IMR-90 (cell line): Measurements from ENCODE around the gene TMEM215. TPM values are rescaled to one million over a fixed set of nuclear protein-coding genes. Genes with fewer than 3 reads are reported as not detected.

Experiments
- ATAC-seq: fragments of 200-7000 bp; cut with Tn5 transposase; 2 replicates; pipeline ENCODE4 v1.9.1; 2020; ENCODE audit warnings: low read depth, mild to moderate bottlenecking, moderate library complexity
- BruUV-seq: library from RNA; stranded (reverse); fragments of 400-500 nt; replicated peaks from 2 replicates; lab custom pipeline; 2021; lab: Mats Ljungman, UMichigan
- CTCF ChIA-PET: fragments of 300-600 bp; formaldehyde crosslinking; extraction: SDS; loops from one replicate; lab custom pipeline; 2021; ENCODE audit warnings: antibody characterized with exemption; lab: Yijun Ruan, JAX
- POLR2A ChIA-PET: fragments of 300-600 bp; sonication (Branson Sonifier 250); formaldehyde crosslinking; loops from one replicate; lab custom pipeline; 2022; ENCODE audit warnings: antibody characterized with exemption; ENCODE audit not compliant: unreplicated experiment; lab: Charles Lee
- DNase-seq: peaks from one replicate; pipeline ENCODE4 v3.0.0; 2013
- H2AFZ ChIP-seq: replicated peaks from 2 replicates; pipeline ENCODE3; 2013; ENCODE audit warnings: low read length, mild to moderate bottlenecking; ENCODE audit not compliant: poor library complexity
- H2AK5ac ChIP-seq: 2 replicates; pipeline ENCODE4 v1.6.1; 2013; ENCODE audit warnings: low read depth, low read length, inconsistent platforms
- H2AK9ac ChIP-seq: replicated peaks from 2 replicates; pipeline ENCODE3; 2013; ENCODE audit warnings: mild to moderate bottlenecking, low read depth, low read length, moderate library complexity; ENCODE audit not compliant: poor library complexity
- H2BK120ac ChIP-seq: 2 replicates; pipeline ENCODE4 v1.6.1; 2013; ENCODE audit warnings: low read depth, low read length, inconsistent platforms
- H2BK15ac ChIP-seq: 3 replicates; pipeline ENCODE4 v1.6.1; 2013; ENCODE audit warnings: low read depth, low read length, inconsistent platforms
- H2BK20ac ChIP-seq: 2 replicates; pipeline ENCODE4 v1.6.1; 2013; ENCODE audit warnings: low read depth, mild to moderate bottlenecking, inconsistent platforms, low read length, moderate library complexity
- H2BK5ac ChIP-seq: 2 replicates; pipeline ENCODE4 v1.6.1; 2013; ENCODE audit warnings: mild to moderate bottlenecking, low read depth, low read length, inconsistent platforms; ENCODE audit not compliant: poor library complexity, severe bottlenecking
- H3K14ac ChIP-seq: replicated peaks from 2 replicates; pipeline ENCODE4 v1.6.1; 2013; ENCODE audit warnings: low read depth, low read length, inconsistent platforms
- H3K18ac ChIP-seq: 2 replicates; pipeline ENCODE4 v1.6.1; 2013; ENCODE audit warnings: low read depth, low read length, control low read depth
- H3K23ac ChIP-seq: 2 replicates; pipeline ENCODE4 v1.6.1; 2013; ENCODE audit warnings: low read depth, low read length, inconsistent platforms
- H3K27ac ChIP-seq: 2 replicates; pipeline ENCODE4 v1.5.1; 2013; ENCODE audit warnings: mild to moderate bottlenecking, control low read depth, low read length; ENCODE audit not compliant: insufficient read depth
- H3K27me3 ChIP-seq: 2 replicates; pipeline ENCODE4 v1.6.1; 2013; ENCODE audit warnings: low read length; ENCODE audit not compliant: control insufficient read depth, insufficient read depth
- H3K36me3 ChIP-seq: 2 replicates; pipeline ENCODE4 v1.6.1; 2013; ENCODE audit warnings: low read length, mixed read lengths; ENCODE audit not compliant: control insufficient read depth, insufficient read depth
- H3K4ac ChIP-seq: 2 replicates; pipeline ENCODE4 v1.6.1; 2013; ENCODE audit warnings: low read depth, low read length, inconsistent platforms
- H3K4me1 ChIP-seq: 2 replicates; pipeline ENCODE4 v1.6.1; 2013; ENCODE audit warnings: low read length, mixed read lengths; ENCODE audit not compliant: control insufficient read depth, insufficient read depth
- H3K4me2 ChIP-seq: 2 replicates; pipeline ENCODE4 v1.6.1; 2013; ENCODE audit warnings: low read depth, mild to moderate bottlenecking, control low read depth, low read length, moderate library complexity
- H3K4me3 ChIP-seq: 2 replicates; pipeline ENCODE4 v1.5.1; 2013; ENCODE audit warnings: low read depth, mild to moderate bottlenecking, control low read depth, low read length, moderate library complexity; ENCODE audit not compliant: insufficient read depth
- H3K56ac ChIP-seq: 2 replicates; pipeline ENCODE4 v1.6.1; 2013; ENCODE audit warnings: low read length, inconsistent platforms; ENCODE audit not compliant: insufficient read depth; ENCODE audit errors: extremely low read depth
- H3K79me1 ChIP-seq, 2 experiments: 2 replicates each; pipeline ENCODE4 v1.6.1; 2013; ENCODE audit warnings: low read length in 2 of 2, inconsistent platforms in 1 of 2, low read depth in 1 of 2
- H3K9ac ChIP-seq: 2 replicates; pipeline ENCODE4 v1.6.1; 2013; ENCODE audit warnings: low read depth, low read length, control low read depth
- H3K9me1 ChIP-seq: 2 replicates; pipeline ENCODE4 v1.6.1; 2013; ENCODE audit warnings: low read length, inconsistent platforms; ENCODE audit not compliant: insufficient read depth
- H3K9me3 ChIP-seq: 2 replicates; pipeline ENCODE4 v1.6.1; 2013; ENCODE audit warnings: low read length; ENCODE audit not compliant: control insufficient read depth, insufficient read depth
- H4K20me1 ChIP-seq: 2 replicates; pipeline ENCODE4 v1.6.1; 2013; ENCODE audit warnings: low read length, inconsistent platforms; ENCODE audit not compliant: insufficient read depth
- H4K5ac ChIP-seq: 2 replicates; pipeline ENCODE4 v1.6.1; 2013; ENCODE audit warnings: mild to moderate bottlenecking, low read depth, low read length, control low read depth
- H4K8ac ChIP-seq, 2 experiments: 2 replicates each; pipeline ENCODE4 v1.6.1; 2013; ENCODE audit warnings: low read depth in 2 of 2, low read length in 2 of 2, control low read depth in 1 of 2, inconsistent platforms in 1 of 2
- H4K91ac ChIP-seq: 2 replicates; pipeline ENCODE4 v1.6.1; 2013; ENCODE audit warnings: low read depth, low read length, inconsistent platforms; ENCODE audit not compliant: insufficient read depth
- CHD1 ChIP-seq: IDR thresholded peaks from 2 replicates; pipeline ENCODE4 v1.6.1; 2012; ENCODE audit warnings: low read depth, low read length, improper control_type of control experiment
- MAFK ChIP-seq: IDR thresholded peaks from 2 replicates; pipeline ENCODE4 v1.6.1; 2012; ENCODE audit warnings: low read depth, low read length, improper control_type of control experiment
- MAZ ChIP-seq: IDR thresholded peaks from 2 replicates; pipeline ENCODE4 v1.6.1; 2012; ENCODE audit warnings: low read depth, mild to moderate bottlenecking, low read length, improper control_type of control experiment, moderate library complexity, borderline replicate concordance
- MXI1 ChIP-seq: IDR thresholded peaks from 2 replicates; pipeline ENCODE4 v1.6.1; 2012; ENCODE audit warnings: low read depth, mild to moderate bottlenecking, low read length, moderate library complexity, borderline replicate concordance
- NFE2L2 ChIP-seq: fragments of 150-350 bp; IDR thresholded peaks from 2 replicates; pipeline ENCODE4 v1.6.1; 2016; ENCODE audit warnings: low read depth, mild to moderate bottlenecking, low read length
- RAD21 ChIP-seq: IDR thresholded peaks from 2 replicates; pipeline ENCODE4 v1.6.1; 2012; ENCODE audit warnings: low read length, improper control_type of control experiment
- WGBS, 2 experiments: methylation state at CpG; one replicate each; pipeline versions ENCODE4 v1.1.5 to v1.1.7; 2013; ENCODE audit warnings: missing lambda C conversion rate in 2 of 2; ENCODE audit not compliant: insufficient read length in 1 of 2; ENCODE audit errors: extremely low coverage in 2 of 2; 5-methylcytosine and 5-hydroxymethylcytosine counted together
- dilution Hi-C: fragments of 300-500 bp; cut with HindIII; formaldehyde crosslinking; loops from one replicate; pipeline ENCODE4 v1.14.3; 2018; ENCODE audit warnings: low sequenced_read_pairs; ENCODE audit not compliant: unreplicated experiment
- in situ Hi-C: fragments of 300-500 bp; cut with MboI; formaldehyde crosslinking; loops from 3 replicates; pipeline ENCODE4 v1.14.3; 2019; ENCODE audit warnings: low sequenced_read_pairs, inconsistent platforms, mixed read lengths
- intact Hi-C: fragments of 100-400 bp; cut with micrococcal nuclease; formaldehyde crosslinking; loops from 2 replicates; pipeline ENCODE4 v1.10.0; 2022
- polyA plus RNA-seq, 3 experiments: library from polyadenylated mRNA; depleted of rRNA; stranded (reverse); fragments of >200 nt; gene quantifications; 2 replicates each; pipeline ENCODE4 v1.2.3, GENCODE V29; 2012; ENCODE audit warnings: low replicate concordance in 1 of 3
- total RNA-seq: library from RNA; depleted of rRNA; stranded (reverse); fragments of >200 nt; gene quantifications from 2 replicates; pipeline ENCODE4 v1.2.3, GENCODE V29; 2012
- TF ChIP-seq, protein P1 (sequence below): fragments of 150-350 bp; IDR thresholded peaks from 2 replicates; pipeline ENCODE4 v1.6.1; 2017; ENCODE audit warnings: mild to moderate bottlenecking, antibody characterized with exemption, low read length, low read depth
- TF ChIP-seq, protein P2 (sequence below): conservative IDR thresholded peaks from 2 replicates; pipeline ENCODE4 v1.5.1; 2012; ENCODE audit warnings: mild to moderate bottlenecking, low read depth, low read length, improper control_type of control experiment

The TMEM215 gene
- total and polyA plus RNA-seq, 2 of the 4 experiments (the other 2 are of a cell fraction) = not detected

- Histone ChIP-seq H4K5ac (no peak overlapping the region), H3K9me3 (no peaks in the 10 kb centered on the region), H2AK5ac (no peak overlapping the region), H3K4me1 (no peaks in the 10 kb centered on the region), H3K36me3 (no peaks in the 10 kb centered on the region), H2BK20ac (no peak overlapping the region), H3K27me3 (no peaks in the 10 kb centered on the region), H3K27ac (no peak overlapping the region), H2AFZ (no peak overlapping the region), H3K14ac (no peak overlapping the region), H3K56ac (no peak overlapping the region), H4K8ac (no peak overlapping the region), H4K20me1 (no peaks in the 10 kb centered on the region), H3K79me1 (no peaks in the 10 kb centered on the region), H2BK5ac (no peak overlapping the region), H3K18ac (no peak overlapping the region), H3K9ac (no peak overlapping the region), H3K23ac (no peak overlapping the region), H3K4ac (no peak overlapping the region), H4K91ac (no peak overlapping the region), H2AK9ac (no peak overlapping the region), H3K4me2 (no peak overlapping the region), H3K4me3 (no peak overlapping the region), H2BK120ac (no peak overlapping the region), H2BK15ac (no peak overlapping the region), H3K9me1 (no peaks in the 10 kb centered on the region)
- POLR2A ChIA-PET = no interaction called here
- no peak for DNase-seq
- ATAC-seq = no peak
- CTCF ChIA-PET = no interaction called here
- 42% methylated on average over 3 of the region's 3 CpGs; no CpG with 5 or more reads in 1 of the 2 experiments for WGBS, 2 experiments
- dilution Hi-C loops = no loop called here
- BruUV-seq = no TSS peak
- no peak for TF ChIP-seq MXI1
- no peak for TF ChIP-seq CHD1
- no peak for TF ChIP-seq NFE2L2
- TF ChIP-seq, protein P1, sequence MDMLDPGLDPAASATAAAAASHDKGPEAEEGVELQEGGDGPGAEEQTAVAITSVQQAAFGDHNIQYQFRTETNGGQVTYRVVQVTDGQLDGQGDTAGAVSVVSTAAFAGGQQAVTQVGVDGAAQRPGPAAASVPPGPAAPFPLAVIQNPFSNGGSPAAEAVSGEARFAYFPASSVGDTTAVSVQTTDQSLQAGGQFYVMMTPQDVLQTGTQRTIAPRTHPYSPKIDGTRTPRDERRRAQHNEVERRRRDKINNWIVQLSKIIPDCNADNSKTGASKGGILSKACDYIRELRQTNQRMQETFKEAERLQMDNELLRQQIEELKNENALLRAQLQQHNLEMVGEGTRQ = no peak
- no peak for TF ChIP-seq MAZ
- no peak for TF ChIP-seq MAFK
- no peak for TF ChIP-seq RAD21
- TF ChIP-seq, protein P2, sequence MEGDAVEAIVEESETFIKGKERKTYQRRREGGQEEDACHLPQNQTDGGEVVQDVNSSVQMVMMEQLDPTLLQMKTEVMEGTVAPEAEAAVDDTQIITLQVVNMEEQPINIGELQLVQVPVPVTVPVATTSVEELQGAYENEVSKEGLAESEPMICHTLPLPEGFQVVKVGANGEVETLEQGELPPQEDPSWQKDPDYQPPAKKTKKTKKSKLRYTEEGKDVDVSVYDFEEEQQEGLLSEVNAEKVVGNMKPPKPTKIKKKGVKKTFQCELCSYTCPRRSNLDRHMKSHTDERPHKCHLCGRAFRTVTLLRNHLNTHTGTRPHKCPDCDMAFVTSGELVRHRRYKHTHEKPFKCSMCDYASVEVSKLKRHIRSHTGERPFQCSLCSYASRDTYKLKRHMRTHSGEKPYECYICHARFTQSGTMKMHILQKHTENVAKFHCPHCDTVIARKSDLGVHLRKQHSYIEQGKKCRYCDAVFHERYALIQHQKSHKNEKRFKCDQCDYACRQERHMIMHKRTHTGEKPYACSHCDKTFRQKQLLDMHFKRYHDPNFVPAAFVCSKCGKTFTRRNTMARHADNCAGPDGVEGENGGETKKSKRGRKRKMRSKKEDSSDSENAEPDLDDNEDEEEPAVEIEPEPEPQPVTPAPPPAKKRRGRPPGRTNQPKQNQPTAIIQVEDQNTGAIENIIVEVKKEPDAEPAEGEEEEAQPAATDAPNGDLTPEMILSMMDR = no peak
- intact Hi-C loops = no loop called here
- in situ Hi-C loops = no loop called here
Measured at GRCh38 chr9:32735476-32735875, 47.9 kb upstream of the TMEM215 start.
